ENCODE results near the gene PTMS.

GRCh38 chr12:6765634-6766581 lies at the start of gene PTMS:
- peak in 1 of 4 experiments; percentile 13 for TF ChIP-seq CTCF (IDR thresholded peaks at IDR 0.05)
- peak; percentile 79 to 94 for TF ChIP-seq POLR2A (IDR thresholded peaks at IDR 0.05)
